SK-N-MC (cell line): ENCODE measurements around the gene MOCOS.
A peak's percentile ranks its signal among the peaks of the same experiment; 100 is the strongest.

Source experiments
- DNase-seq: peaks from one replicate; pipeline ENCODE4 v3.0.0-alpha.2; 2011; ENCODE audit warnings: low read depth, low spot score
- H3K27ac ChIP-seq: fragments of 200-600 bp; sonication (generic); 2 replicates; pipeline ENCODE4 v1.5.1; 2016; ENCODE audit warnings: mixed run types
- H3K36me3 ChIP-seq: fragments of 200-600 bp; sonication (generic); 2 replicates; pipeline ENCODE4 v1.6.1; 2017; ENCODE audit warnings: antibody characterized with exemption, low read length, mixed read lengths; ENCODE audit not compliant: insufficient read depth
- H3K4me3 ChIP-seq: fragments of 200-600 bp; sonication (generic); 2 replicates; pipeline ENCODE4 v1.5.1; 2016
- H3K9ac ChIP-seq: fragments of 200-600 bp; sonication (generic); 2 replicates; pipeline ENCODE4 v1.8.0; 2017; ENCODE audit warnings: mixed run types, mixed read lengths; ENCODE audit not compliant: insufficient read length
- H3K9me3 ChIP-seq: fragments of 200-600 bp; sonication (generic); 2 replicates; pipeline ENCODE4 v1.6.1; 2017; ENCODE audit warnings: low read depth, mild to moderate bottlenecking, antibody characterized with exemption, low read length, moderate library complexity, mixed read lengths
- EZH2 ChIP-seq: fragments of 200-600 bp; sonication (generic); IDR thresholded peaks from one replicate; pipeline ENCODE4 v1.6.1; 2017; ENCODE audit warnings: antibody characterized with exemption
- FOXP2 ChIP-seq: optimal IDR thresholded peaks from 2 replicates; pipeline ENCODE3; 2011; ENCODE audit warnings: mild to moderate bottlenecking, moderate library complexity; ENCODE audit not compliant: insufficient read depth; ENCODE audit errors: extremely low read length, control extremely low read depth
- POLR2AphosphoS5 ChIP-seq: IDR thresholded peaks from 2 replicates; pipeline ENCODE4 v1.6.1; 2012; ENCODE audit warnings: mild to moderate bottlenecking, low read depth, low read length, borderline replicate concordance

MOCOS gene

GRCh38 chr18:36187193-36187825 lies at the start of gene MOCOS:
Gene MOCOS, plus strand, starts transcription at chr18:36187497. Its CDS starts 43 bp downstream, at chr18:36187540.
- no peak for TF ChIP-seq EZH2
- TF ChIP-seq FOXP2 = no peak
- TF ChIP-seq POLR2AphosphoS5 = no peak
- Histone ChIP-seq H3K27ac (no peak within 1 kb of the TSS), H3K36me3 (no peaks in the 10 kb centered on the region), H3K9me3 (no peaks in the 10 kb centered on the region), H3K9ac (no peak within 1 kb of the TSS), H3K4me3 (peak within 1 kb of the TSS; percentile 66)
- DNase-seq = no peak

GRCh38 chr18:36139245-36139644 lies 48.1 kb upstream of the MOCOS start:
- H3K27ac ChIP-seq = no peak overlapping the region
- TF ChIP-seq POLR2AphosphoS5 (no peak), FOXP2 (no peak), EZH2 (no peak)
- peaks cover 83% of the 10 kb centered on the region for H3K36me3 ChIP-seq
- no peak for DNase-seq
- no peaks in the 10 kb centered on the region for H3K9me3 ChIP-seq
- no peak overlapping the region for H3K4me3 ChIP-seq
- no peak overlapping the region for H3K9ac ChIP-seq

- H3K4me3 ChIP-seq = no peak overlapping the region
- no peaks in the 10 kb centered on the region for H3K9me3 ChIP-seq
- no peak overlapping the region for H3K9ac ChIP-seq
- TF ChIP-seq FOXP2 (no peak), POLR2AphosphoS5 (no peak), EZH2 (no peak)
- H3K27ac ChIP-seq = no peak overlapping the region
- peaks cover 89% of the 10 kb centered on the region for H3K36me3 ChIP-seq
- DNase-seq = no peak
These were observed 45.7 kb upstream of the MOCOS start for GRCh38 chr18:36141576-36141975.

- no peak for DNase-seq
- no peaks in the 10 kb centered on the region for H3K9me3 ChIP-seq
- H3K9ac ChIP-seq = no peak overlapping the region
- TF ChIP-seq POLR2AphosphoS5 = no peak
- peaks cover 85% of the 10 kb centered on the region for H3K36me3 ChIP-seq
- no peak overlapping the region for H3K27ac ChIP-seq
- no peak overlapping the region for H3K4me3 ChIP-seq
These were observed 44.5 kb upstream of the MOCOS start for GRCh38 chr18:36142751-36143150.

- Histone ChIP-seq H3K36me3 (peaks cover 85% of the 10 kb centered on the region), H3K4me3 (no peak overlapping the region), H3K9me3 (no peaks in the 10 kb centered on the region), H3K9ac (no peak overlapping the region), H3K27ac (no peak overlapping the region)
- TF ChIP-seq EZH2 = no peak
- TF ChIP-seq FOXP2 = no peak
- TF ChIP-seq POLR2AphosphoS5 = no peak
- DNase-seq = no peak
These were observed 43.9 kb upstream of the MOCOS start for GRCh38 chr18:36143391-36143790.

- Histone ChIP-seq H3K4me3 (no peak overlapping the region), H3K9me3 (no peaks in the 10 kb centered on the region), H3K36me3 (peaks cover 84% of the 10 kb centered on the region), H3K27ac (no peak overlapping the region), H3K9ac (no peak overlapping the region)
- DNase-seq = no peak
- TF ChIP-seq POLR2AphosphoS5 = no peak
- no peak for TF ChIP-seq EZH2
- TF ChIP-seq FOXP2 = no peak
These were observed 37.6 kb upstream of the MOCOS start for GRCh38 chr18:36149514-36150289.

GRCh38 chr18:36152781-36153180 lies 34.5 kb upstream of the MOCOS start:
- TF ChIP-seq FOXP2 (no peak), POLR2AphosphoS5 (no peak), EZH2 (no peak)
- Histone ChIP-seq H3K4me3 (no peak overlapping the region), H3K36me3 (peaks cover 88% of the 10 kb centered on the region), H3K27ac (no peak overlapping the region), H3K9me3 (no peaks in the 10 kb centered on the region), H3K9ac (no peak overlapping the region)
- DNase-seq = no peak

GRCh38 chr18:36153203-36153602 lies 34.1 kb upstream of the MOCOS start:
- H3K9ac ChIP-seq = no peak overlapping the region
- H3K27ac ChIP-seq = no peak overlapping the region
- no peak overlapping the region for H3K4me3 ChIP-seq
- peaks cover 88% of the 10 kb centered on the region for H3K36me3 ChIP-seq
- H3K9me3 ChIP-seq = no peaks in the 10 kb centered on the region
- no peak for DNase-seq
- TF ChIP-seq EZH2 (no peak), POLR2AphosphoS5 (no peak), FOXP2 (no peak)
